Renal cortical epithelial cell (primary cell): Measurements from ENCODE around the gene ALDH7A1. TPM values are rescaled to one million over a fixed set of nuclear protein-coding genes. Genes with fewer than 3 reads are reported as not detected.
A peak's percentile ranks its signal among the peaks of the same experiment; 100 is the strongest.

Experiments
- DNase-seq: peaks from one replicate; pipeline ENCODE4 v3.0.0-alpha.2; 2011; ENCODE audit warnings: low read depth
- total RNA-seq: library from RNA; depleted of rRNA; stranded (reverse); fragments of >200 nt; gene quantifications from 2 replicates; pipeline ENCODE4 v1.2.3, GENCODE V29; 2014

The ALDH7A1 gene
- total RNA-seq, 1 donor from 2014 or later = 58.8 TPM

DNA sequence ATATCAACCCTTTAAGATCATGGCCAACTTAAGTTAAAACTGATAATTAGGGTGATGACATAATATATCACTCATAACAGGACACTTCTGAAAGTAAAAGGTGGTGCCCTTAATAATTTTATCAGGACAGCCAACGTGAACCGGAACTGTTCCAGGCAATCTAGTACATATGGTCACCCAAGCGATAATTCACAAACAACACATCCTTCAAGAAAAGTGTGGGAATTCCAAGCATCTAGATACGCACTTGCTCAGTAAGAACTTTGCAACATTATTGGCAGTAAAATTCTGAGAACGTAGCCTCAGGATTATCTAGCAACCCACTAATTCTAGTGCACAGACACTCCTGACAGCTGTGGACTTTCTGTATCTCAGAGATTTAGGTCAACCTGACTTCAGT is 85.7 kb downstream of the ALDH7A1 start:
- DNase-seq = peak; percentile 64

- DNase-seq = peak; percentile 76
Observed at GRCh38 chr5:126508962-126509279, 86.1 kb downstream of the ALDH7A1 start.

- DNase-seq = no peak
Observed at GRCh38 chr5:126508251-126508961, 86.6 kb downstream of the ALDH7A1 start.

GRCh38 chr5:126506079-126506478 is 88.9 kb downstream of the ALDH7A1 start:
- no peak for DNase-seq

DNA sequence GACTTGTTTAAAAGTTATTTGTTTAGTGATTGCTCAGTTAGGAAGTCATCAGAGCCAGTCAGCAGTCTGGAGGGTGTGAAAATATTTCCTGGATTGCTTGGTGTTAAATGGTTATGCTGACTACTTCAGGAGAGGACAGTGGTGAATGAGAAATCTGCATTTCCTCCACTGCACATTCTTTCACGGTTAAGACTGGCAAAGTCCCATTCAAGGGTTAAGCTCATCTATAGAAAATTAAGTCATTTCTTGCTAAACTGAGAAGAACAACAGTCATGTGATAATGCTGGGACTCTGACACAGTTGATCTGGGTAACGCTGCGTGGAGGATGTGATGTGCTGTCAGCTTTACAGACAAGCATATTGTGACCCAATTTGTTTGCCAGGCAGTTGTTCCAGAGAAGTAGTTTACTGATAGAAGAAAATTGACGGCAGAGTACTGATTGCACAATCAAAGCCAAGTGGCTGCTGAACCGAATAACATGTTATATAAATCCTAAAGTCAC is 91.4 kb downstream of the ALDH7A1 start:
- DNase-seq = peak; percentile 83

DNA sequence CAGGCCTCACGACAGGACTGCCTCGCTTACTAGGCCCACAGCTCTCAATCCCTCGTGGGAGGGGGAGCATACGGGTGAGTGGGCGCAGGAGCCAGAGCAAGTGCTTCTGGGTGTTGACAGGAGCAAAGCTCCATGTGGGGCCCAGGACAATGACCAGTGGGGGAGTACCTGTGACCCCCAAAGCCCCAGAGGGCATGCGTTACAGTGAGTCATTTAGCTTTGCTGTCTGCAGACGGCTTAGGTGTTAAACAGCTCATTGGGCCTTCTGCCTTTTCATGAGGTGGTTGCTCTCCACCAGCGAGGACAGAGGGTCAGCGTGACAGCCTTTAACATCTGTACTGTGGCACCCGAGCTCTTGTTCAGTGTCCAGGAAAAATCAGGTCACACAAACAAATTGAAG is 93.6 kb downstream of the ALDH7A1 start:
- DNase-seq = no peak

- DNase-seq = peak; percentile 33
Observed at GRCh38 chr5:126499853-126500342, 95.1 kb downstream of the ALDH7A1 start.

GRCh38 chr5:126499278-126499677 is 95.7 kb downstream of the ALDH7A1 start:
- DNase-seq = no peak

DNA sequence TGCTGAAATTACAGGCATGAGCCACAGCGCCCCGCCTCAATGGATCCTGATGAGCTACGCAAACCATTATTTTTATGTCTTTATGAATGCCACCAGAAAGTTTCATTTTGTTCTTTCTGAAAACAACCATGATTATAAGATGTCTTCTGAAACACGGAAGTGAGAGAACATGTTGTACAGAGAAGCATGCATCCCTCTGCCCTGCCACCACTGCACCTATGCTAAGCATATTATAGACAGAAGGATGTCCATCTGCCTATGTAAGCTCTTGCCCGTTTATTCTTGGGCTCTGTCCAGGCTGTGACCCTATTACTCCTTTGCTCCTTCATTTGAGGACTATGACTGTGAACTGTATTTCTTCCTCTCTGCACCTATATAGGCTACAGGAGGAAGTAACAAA is 97.5 kb downstream of the ALDH7A1 start:
- no peak for DNase-seq

GRCh38 chr5:126494393-126494792 is 100.6 kb downstream of the ALDH7A1 start:
- DNase-seq = no peak

- peak; percentile 43 for DNase-seq
Observed at GRCh38 chr5:126492939-126493338, 102.1 kb downstream of the ALDH7A1 start.

DNA sequence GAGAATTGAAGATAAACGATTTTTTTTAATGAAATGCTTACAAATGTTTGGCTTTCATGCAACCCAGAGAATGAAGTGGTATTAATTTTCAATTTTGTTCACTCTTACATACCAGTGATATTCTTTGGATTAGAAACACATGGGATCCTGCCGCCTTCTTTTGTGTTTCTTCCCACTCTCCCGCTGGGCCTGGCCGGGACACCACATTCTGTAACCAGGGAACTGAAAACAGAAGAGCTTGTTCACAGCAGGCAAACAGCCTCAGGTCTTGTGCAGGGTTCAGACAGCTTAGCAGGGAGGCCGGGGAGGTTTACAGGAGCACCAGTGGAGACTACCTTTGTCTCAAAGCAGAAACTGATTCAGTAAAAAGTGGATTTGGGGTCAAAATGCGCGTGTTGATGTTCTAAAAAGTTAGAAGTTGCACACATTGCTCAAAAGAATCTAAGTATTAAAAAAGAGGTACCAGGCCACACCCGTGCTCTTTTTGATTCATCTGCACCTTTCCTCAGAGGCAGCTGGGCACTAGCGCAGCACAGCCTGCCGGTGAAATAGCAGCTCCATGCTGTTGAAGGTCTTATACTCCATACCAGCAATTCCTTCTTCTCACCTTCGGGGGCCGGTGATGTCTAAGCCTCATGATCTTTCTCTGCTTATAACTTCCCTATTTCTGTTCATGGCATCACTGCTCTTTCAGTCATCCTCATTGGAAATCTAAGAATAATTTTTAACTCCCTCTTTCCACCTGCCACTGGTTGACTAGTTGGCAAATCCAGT is 104.7 kb downstream of the ALDH7A1 start:
- no peak for DNase-seq

- no peak for DNase-seq
Observed at GRCh38 chr5:126488443-126489065, 106.5 kb downstream of the ALDH7A1 start.

- no peak for DNase-seq
Observed at GRCh38 chr5:126487596-126487995, 107.4 kb downstream of the ALDH7A1 start.

DNA sequence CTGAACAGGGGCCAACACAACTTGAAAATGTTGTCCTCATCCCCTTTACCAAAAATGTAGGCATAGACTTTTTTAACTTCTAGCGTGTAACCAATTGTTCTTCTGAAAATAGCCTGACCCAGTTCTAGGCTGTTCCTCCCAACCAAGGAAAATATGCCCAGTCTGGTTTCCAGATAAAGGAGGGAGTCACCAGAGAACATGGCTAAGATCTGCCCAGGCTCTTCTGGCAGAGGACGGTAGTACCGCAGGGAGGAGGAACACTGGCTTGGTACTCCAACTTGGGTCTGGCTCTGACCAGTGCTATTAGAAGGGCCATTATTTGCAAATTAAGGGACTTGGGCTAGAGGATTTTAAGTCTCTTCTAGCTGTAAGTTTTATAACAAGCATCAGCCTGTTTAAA is 108.7 kb downstream of the ALDH7A1 start:
- no peak for DNase-seq

DNA sequence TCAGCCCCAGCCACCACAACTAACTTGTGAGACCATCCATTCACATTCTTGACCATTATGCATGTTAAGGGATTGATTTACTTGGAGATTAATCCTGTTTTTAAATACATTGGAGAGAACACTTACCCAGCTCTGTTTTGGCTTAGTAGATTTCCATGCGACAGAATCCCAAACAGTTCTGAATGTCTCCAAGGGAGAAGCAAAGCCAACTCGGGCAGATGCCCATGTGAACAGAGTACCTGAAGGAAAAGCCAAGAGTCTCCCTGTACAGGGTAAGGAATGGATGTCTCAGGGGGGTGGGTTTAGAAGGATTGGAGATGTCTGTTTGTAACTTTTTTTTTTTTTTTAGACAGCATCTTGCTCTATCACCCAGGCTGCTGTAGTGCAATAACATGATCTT is 110.8 kb downstream of the ALDH7A1 start:
- no peak for DNase-seq

GRCh38 chr5:126483156-126483555 is 111.9 kb downstream of the ALDH7A1 start:
- no peak for DNase-seq

GRCh38 chr5:126482591-126482990 is 112.4 kb downstream of the ALDH7A1 start:
- DNase-seq = no peak

DNA sequence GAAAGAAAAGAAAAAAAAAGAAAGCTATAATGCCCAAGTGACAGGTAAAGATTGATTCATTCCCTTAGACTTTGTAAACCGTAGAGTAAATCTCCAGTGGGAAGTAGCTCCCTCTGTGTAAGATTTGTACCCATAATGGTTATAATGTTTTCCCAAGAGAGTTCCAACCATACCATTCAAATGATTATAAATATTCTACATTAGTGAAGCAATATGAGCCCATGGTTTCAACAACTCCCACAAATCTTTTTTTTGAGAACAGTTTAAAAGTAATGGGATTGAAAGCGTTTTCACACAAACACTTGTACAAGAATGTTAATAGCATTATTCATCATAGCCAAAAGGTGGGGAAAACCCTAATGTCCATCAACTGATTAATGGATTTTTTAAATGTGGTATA is 113.8 kb downstream of the ALDH7A1 start:
- DNase-seq = peak; percentile 37
